Karpas-422 (cell line): ENCODE data around the gene PXMP4. TPM values are rescaled to one million over a fixed set of nuclear protein-coding genes. Genes with fewer than 3 reads are reported as not detected.

ENCODE experiments used
- DNase-seq: peaks from one replicate; pipeline ENCODE4 v3.0.0-alpha.2; 2015
- H2AFZ ChIP-seq: fragments of 200-600 bp; sonication (generic); 2 replicates; pipeline ENCODE4 v1.6.1; 2014; ENCODE audit warnings: antibody characterized with exemption, low read length, mixed read lengths
- H3K27ac ChIP-seq: fragments of 200-600 bp; sonication (generic); 2 replicates; pipeline ENCODE4 v1.5.1; 2014; ENCODE audit warnings: mild to moderate bottlenecking, low read length, moderate library complexity
- H3K27me3 ChIP-seq: fragments of 200-600 bp; sonication (generic); 2 replicates; pipeline ENCODE4 v1.6.1; 2014; ENCODE audit warnings: low read length, mixed read lengths
- H3K36me3 ChIP-seq: fragments of 200-600 bp; sonication (generic); 2 replicates; pipeline ENCODE4 v1.6.1; 2014; ENCODE audit warnings: low read length, mixed read lengths; ENCODE audit not compliant: insufficient read depth
- H3K4me1 ChIP-seq: fragments of 200-600 bp; sonication (generic); 2 replicates; pipeline ENCODE4 v1.6.1; 2014; ENCODE audit warnings: mild to moderate bottlenecking, low read length, mixed read lengths
- H3K4me2 ChIP-seq: fragments of 200-600 bp; sonication (generic); 2 replicates; pipeline ENCODE4 v1.6.1; 2014; ENCODE audit warnings: low read length, low read depth, mild to moderate bottlenecking; ENCODE audit not compliant: poor library complexity, severe bottlenecking
- H3K4me3 ChIP-seq: fragments of 200-600 bp; sonication (generic); 2 replicates; pipeline ENCODE4 v1.5.1; 2014; ENCODE audit warnings: mild to moderate bottlenecking, antibody characterized with exemption, low read length, mixed read lengths
- H3K79me2 ChIP-seq: fragments of 200-600 bp; sonication (generic); 2 replicates; pipeline ENCODE4 v1.6.1; 2014; ENCODE audit warnings: mild to moderate bottlenecking, low read length, mixed read lengths
- H3K9ac ChIP-seq: fragments of 200-600 bp; sonication (generic); 2 replicates; pipeline ENCODE4 v1.6.0; 2014; ENCODE audit warnings: low read length
- H3K9me2 ChIP-seq: fragments of 200-600 bp; sonication (generic), shearing (Covaris generic); replicated peaks from 2 replicates; pipeline ENCODE4 v1.6.0; 2014; ENCODE audit warnings: mild to moderate bottlenecking, low read length, moderate library complexity; ENCODE audit not compliant: insufficient read depth
- H3K9me3 ChIP-seq: fragments of 300-700, 200-600 bp; sonication (generic); 2 replicates; pipeline ENCODE4 v1.6.1; 2014; ENCODE audit warnings: low read length, mixed read lengths
- H4K20me1 ChIP-seq: fragments of 200-600 bp; sonication (generic); 2 replicates; pipeline ENCODE4 v1.6.1; 2014; ENCODE audit warnings: mild to moderate bottlenecking, antibody characterized with exemption, low read length, low read depth; ENCODE audit not compliant: insufficient read depth
- total RNA-seq: library from RNA; depleted of rRNA; stranded (reverse); fragments of >200 nt; shearing (Covaris generic); gene quantifications from 2 replicates; pipeline ENCODE4 v1.2.3, GENCODE V29; 2014; ENCODE audit warnings: low replicate concordance

The PXMP4 gene
- total RNA-seq, 1 experiment from 2014 or later = 4.7 TPM

DNA sequence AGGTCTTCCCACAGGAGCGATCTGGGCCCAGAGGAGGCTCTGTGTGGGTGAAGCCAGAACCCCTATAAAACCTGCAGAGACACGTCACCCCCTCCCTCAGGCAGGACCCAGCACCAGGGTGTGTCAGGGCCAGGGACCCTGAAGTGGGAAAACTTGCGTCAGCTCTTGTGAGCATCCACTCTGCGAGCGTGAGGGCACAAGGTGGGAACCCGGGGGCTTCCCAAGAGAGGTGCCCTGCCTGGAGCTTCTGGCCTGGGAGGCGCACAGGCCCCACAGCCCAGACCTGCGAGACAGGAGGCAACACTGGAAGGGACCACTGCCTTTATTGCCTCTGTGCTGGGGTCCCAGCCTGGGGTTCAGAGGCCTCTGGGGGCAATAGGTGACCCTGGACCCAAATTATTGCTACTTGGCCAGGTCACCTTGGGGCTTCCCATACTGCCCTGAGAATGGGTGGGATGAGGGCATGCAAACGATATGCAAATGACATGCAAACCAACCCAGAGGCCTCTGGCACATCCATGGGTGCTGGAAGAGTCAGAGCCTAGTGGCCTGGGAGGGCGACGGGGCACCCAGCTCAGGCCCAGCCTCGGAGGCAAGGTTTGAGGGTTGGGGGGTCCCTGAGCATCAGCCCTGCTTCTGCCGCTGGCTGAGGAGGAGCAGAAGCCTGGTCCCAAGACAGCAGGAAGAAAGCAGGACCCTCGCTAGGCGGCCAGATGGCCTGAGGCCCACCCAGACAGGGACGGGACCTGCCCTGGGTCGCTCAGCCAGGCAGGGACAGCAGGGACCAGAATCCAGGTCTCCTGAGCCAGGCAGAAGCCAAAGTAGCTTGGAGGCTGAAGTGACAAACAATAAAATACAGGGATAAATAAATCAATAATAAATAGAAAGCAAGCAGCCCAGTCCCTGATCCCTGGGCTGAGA lies 63.1 kb downstream of the PXMP4 start:
- no peaks in the 10 kb centered on the region for H3K9me2 ChIP-seq
- H3K27me3 ChIP-seq = no peaks in the 10 kb centered on the region
- H3K36me3 ChIP-seq = no peaks in the 10 kb centered on the region
- H3K4me3 ChIP-seq = no peak overlapping the region
- no peaks in the 10 kb centered on the region for H4K20me1 ChIP-seq
- no peak overlapping the region for H3K4me2 ChIP-seq
- H3K27ac ChIP-seq = no peak overlapping the region
- H3K9ac ChIP-seq = no peak overlapping the region
- H2AFZ ChIP-seq = no peak overlapping the region
- H3K79me2 ChIP-seq = peaks cover 3% of the 10 kb centered on the region
- no peak for DNase-seq
- H3K9me3 ChIP-seq = no peaks in the 10 kb centered on the region
- H3K4me1 ChIP-seq = peaks cover 23% of the 10 kb centered on the region

DNA sequence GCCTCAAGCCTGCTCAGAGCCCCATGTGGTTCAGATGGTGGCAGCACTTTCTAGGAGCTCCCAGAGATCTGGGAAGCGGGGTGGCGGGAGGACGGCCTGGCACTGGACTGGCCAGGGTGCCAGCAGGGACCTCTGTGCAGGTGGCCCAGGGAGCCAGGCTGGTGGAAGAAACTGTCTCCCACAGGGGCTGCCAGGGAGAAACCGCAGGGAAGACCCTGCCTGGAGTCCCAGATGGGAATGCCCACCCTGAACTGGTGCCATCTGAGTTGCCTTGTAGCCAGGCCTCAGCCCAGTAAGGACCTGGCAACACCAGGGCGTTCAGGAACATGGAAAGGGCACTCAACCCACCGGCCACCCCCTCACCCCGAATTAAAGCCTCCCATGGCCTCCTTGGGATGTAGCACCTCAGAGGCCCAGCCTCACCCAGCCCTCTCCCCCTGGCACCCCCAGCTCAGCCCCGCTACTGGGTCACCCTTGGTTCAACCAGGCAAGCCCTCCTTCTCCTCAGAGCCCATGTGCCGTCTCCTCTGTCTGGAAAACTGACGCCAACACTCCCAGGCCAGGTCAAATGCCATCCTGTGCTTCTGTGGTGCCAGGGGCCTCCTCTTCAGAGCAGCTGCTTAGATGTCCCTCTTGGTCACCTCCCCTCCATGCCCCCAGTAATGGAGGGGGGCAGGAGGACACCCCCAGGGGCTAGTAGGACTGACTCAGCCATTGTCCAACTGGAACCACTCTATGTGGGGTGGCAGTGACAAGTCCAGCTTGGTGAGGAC lies 63.9 kb downstream of the PXMP4 start:
- Histone ChIP-seq H3K27me3 (no peaks in the 10 kb centered on the region), H2AFZ (no peak overlapping the region), H3K36me3 (no peaks in the 10 kb centered on the region), H3K9ac (no peak overlapping the region), H3K79me2 (no peaks in the 10 kb centered on the region), H3K4me1 (peaks cover 26% of the 10 kb centered on the region), H4K20me1 (no peaks in the 10 kb centered on the region), H3K9me2 (no peaks in the 10 kb centered on the region), H3K4me3 (no peak overlapping the region), H3K4me2 (no peak overlapping the region), H3K9me3 (no peaks in the 10 kb centered on the region), H3K27ac (no peak overlapping the region)
- no peak for DNase-seq

DNA sequence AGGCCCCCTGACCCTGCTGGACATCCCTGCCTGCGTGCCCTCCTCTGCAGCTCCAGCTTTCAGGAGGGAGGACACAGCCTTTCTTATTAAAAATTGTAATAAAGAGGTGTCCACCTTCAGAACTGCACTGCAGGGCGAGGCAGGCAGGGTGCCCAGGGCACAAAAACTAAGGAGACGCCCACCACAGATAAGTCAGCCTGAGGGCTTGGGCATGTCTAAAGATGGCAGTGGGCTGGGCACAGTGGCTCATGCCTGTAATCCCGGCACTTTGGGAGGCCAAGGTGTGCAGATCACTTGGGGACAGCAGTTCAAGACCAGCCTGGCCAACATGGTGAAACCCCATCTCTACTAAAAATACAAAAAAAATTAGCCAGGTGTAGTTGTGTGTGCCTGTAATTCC lies 64.9 kb downstream of the PXMP4 start:
- Histone ChIP-seq H3K27me3 (no peaks in the 10 kb centered on the region), H3K4me1 (peaks cover 26% of the 10 kb centered on the region), H3K4me3 (no peak overlapping the region), H3K79me2 (no peaks in the 10 kb centered on the region), H3K9me2 (no peaks in the 10 kb centered on the region), H3K27ac (no peak overlapping the region), H3K36me3 (no peaks in the 10 kb centered on the region), H3K9me3 (no peaks in the 10 kb centered on the region), H3K9ac (no peak overlapping the region), H3K4me2 (no peak overlapping the region), H4K20me1 (no peaks in the 10 kb centered on the region), H2AFZ (no peak overlapping the region)
- DNase-seq = no peak

DNA sequence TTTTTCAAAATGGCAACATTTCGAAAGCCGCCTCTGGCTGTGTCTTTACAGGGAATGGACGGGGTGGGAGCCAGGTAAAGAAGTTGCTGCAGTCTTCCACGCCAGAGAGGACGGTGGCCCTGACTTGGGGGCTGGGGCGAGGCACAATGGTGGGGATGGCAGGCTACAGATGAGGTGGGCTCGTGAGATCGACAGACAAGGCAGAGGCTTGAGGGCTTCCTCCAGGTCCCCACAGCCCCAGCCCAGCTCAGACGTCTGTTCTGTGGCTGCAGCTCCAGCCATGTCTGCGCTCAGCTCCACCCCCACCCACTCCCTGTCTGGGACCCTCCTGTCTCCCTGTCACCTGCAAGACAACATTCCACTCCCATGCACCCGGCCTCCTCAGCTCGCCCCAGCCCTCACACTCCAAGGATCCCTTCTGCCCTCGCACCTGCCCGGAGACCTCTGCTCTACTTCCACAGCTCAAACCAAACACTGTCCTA lies 65.4 kb downstream of the PXMP4 start:
- Histone ChIP-seq H3K9me2 (no peaks in the 10 kb centered on the region), H3K79me2 (no peaks in the 10 kb centered on the region), H3K36me3 (no peaks in the 10 kb centered on the region), H3K4me2 (no peak overlapping the region), H3K9me3 (no peaks in the 10 kb centered on the region), H4K20me1 (no peaks in the 10 kb centered on the region), H3K4me1 (peaks cover 26% of the 10 kb centered on the region), H3K4me3 (no peak overlapping the region), H2AFZ (no peak overlapping the region), H3K27me3 (no peaks in the 10 kb centered on the region), H3K9ac (no peak overlapping the region), H3K27ac (no peak overlapping the region)
- DNase-seq = no peak

DNA sequence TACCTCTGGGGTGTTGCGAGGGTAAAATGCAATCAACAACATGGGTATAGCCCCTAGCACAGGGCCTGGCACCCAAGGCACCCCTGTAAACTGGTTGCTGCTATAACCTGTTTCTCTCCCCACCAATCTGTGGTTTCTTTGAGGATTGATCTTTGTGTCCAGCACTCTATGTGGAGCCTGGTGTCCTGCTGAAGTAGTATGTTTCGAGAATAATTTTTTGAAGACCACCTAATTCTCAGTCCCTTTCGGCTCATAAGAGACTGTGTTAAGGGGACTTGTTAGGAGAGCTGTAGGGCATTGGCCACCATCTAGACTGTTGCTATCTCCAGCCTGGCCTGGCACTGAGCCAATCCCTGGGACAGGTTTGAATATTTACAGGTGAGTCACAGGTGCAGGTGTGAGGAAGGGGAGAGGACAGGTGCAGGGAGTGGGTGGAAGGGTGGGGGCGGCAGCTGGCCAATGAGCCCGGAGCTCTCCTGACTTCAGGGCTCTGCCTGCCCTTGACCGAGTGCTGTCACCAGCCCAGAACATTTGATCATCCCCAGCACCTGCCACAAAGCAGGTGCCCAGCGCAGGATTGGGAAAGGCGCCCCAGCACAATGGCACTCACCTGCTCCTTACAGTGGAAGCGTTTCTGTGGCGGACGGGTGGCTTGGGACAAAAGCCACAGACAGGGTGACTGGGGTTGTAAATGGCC lies 66.1 kb downstream of the PXMP4 start:
- peak; percentile 53 for DNase-seq
- no peaks in the 10 kb centered on the region for H3K9me2 ChIP-seq

GRCh38 chr20:33653218-33653899 lies 66.8 kb downstream of the PXMP4 start:
- H3K4me2 ChIP-seq = no peak overlapping the region
- peak overlapping the region; percentile 16; the same call in 1 of the 2 replicates for H3K9ac ChIP-seq

More for the DNA sequence above, 66.1 kb downstream of the PXMP4 start:
- Histone ChIP-seq H2AFZ (no peak overlapping the region), H3K79me2 (no peaks in the 10 kb centered on the region), H3K9me3 (no peaks in the 10 kb centered on the region), H3K36me3 (no peaks in the 10 kb centered on the region), H3K27ac (no peak overlapping the region; the same call in 1 of the 2 replicates), H3K4me3 (no peak overlapping the region), H3K9ac (no peak overlapping the region), H4K20me1 (no peaks in the 10 kb centered on the region), H3K4me1 (peaks cover 26% of the 10 kb centered on the region), H3K27me3 (no peaks in the 10 kb centered on the region), H3K4me2 (no peak overlapping the region)

More at GRCh38 chr20:33653218-33653899, 66.8 kb downstream of the PXMP4 start:
- Histone ChIP-seq H2AFZ (no peak overlapping the region), H3K9me2 (no peaks in the 10 kb centered on the region), H3K36me3 (no peaks in the 10 kb centered on the region), H3K79me2 (no peaks in the 10 kb centered on the region), H3K27me3 (no peaks in the 10 kb centered on the region), H3K4me1 (peaks cover 26% of the 10 kb centered on the region), H3K27ac (peak overlapping the region; percentile 73), H3K9me3 (no peaks in the 10 kb centered on the region), H4K20me1 (no peaks in the 10 kb centered on the region), H3K4me3 (no peak overlapping the region)
- peak; percentile 84 for DNase-seq
